GM19099 (cell line): ENCODE measurements around the gene ATP1B1.

Source experiments
- POLR2A ChIP-seq: IDR thresholded peaks from 3 replicates; pipeline ENCODE4 v1.6.1; 2011; ENCODE audit warnings: low read depth; ENCODE audit not compliant: insufficient read length; ENCODE audit errors: extremely low read depth

Gene ATP1B1

GRCh38 chr1:169106095-169106920 is at the start of gene ATP1B1:
Gene ATP1B1, plus strand, starts transcription at chr1:169106690. Its CDS starts 140 bp downstream, at chr1:169106830.
- TF ChIP-seq POLR2A = peak; percentile 98

DNA sequence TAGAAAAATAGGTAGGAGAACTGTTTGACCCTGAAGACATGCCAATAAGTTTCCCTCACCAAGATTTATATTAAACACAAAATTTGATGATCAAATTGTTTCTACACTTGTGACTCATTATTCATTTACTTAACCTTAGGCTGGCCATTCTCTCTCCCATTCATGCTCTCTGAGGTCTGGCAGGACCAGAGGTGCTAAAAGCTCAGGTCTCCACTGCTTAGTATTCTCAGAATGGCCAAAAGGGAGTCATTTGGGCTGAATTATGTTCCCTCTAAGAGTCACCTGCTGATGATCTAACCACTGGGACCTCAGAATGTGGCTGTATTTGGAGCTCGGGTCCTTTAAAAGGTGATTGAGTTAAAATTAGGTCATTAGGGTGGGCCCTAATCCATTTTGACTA is 47.1 kb upstream of the ATP1B1 start:
- no peak for TF ChIP-seq POLR2A

DNA sequence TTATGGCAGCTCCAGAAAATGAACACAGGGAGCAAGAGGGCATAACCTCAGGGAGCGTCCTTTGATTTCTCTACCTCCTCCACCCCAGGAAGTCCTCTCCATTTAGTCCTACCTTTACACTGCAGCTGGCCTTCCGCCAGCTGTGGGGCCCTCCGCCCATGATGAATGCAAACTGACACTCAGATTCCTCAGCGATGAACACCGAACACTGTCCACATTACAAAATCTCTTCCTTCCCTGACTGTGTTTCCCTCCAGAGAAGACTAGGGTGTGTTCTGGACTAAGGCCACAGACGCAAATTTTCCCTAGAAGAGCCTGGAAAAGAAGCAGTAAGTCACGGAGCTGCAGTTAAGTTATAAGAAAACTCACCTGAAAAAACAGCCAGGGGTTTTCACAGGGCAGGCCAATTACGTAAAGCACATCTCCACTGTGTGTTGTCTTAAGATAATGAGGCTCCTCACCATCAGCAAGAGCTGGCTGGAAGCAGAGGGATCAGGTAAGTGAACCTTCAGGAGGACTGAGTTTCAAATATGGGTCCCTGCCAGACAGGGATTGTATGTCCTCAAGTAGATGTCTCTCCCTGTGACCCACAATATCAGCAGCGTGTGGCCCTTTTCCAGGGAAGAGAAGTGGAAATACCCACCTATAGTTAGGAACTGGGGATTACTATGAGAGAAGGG is 46.3 kb upstream of the ATP1B1 start:
- no peak for TF ChIP-seq POLR2A

GRCh38 chr1:169060919-169061639 is 45.4 kb upstream of the ATP1B1 start:
- TF ChIP-seq POLR2A = no peak

- TF ChIP-seq POLR2A = no peak
Measured at GRCh38 chr1:169062152-169062551, 44.3 kb upstream of the ATP1B1 start.

GRCh38 chr1:169064103-169064502 is 42.4 kb upstream of the ATP1B1 start:
- no peak for TF ChIP-seq POLR2A

GRCh38 chr1:169070547-169070946 is 35.9 kb upstream of the ATP1B1 start:
- no peak for TF ChIP-seq POLR2A

DNA sequence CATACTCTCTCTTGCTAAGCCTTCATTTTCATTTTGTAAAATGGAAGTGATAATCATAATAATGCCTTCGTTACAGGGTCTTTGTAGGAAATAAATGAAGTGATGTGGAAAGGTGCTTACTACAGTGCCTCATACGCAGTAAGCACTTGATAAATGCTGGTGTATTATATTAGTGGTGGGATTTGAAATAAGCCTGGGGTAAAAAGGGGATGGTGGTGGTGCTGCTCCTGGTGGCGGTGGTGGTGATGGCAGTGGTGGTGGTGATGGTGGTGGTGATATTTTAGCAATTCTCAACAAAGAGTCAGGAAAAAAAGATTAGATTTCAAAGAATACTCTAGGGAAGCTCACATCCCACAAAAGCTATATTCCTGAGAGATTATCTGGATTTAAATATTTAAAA is 35.5 kb upstream of the ATP1B1 start:
- TF ChIP-seq POLR2A = no peak

DNA sequence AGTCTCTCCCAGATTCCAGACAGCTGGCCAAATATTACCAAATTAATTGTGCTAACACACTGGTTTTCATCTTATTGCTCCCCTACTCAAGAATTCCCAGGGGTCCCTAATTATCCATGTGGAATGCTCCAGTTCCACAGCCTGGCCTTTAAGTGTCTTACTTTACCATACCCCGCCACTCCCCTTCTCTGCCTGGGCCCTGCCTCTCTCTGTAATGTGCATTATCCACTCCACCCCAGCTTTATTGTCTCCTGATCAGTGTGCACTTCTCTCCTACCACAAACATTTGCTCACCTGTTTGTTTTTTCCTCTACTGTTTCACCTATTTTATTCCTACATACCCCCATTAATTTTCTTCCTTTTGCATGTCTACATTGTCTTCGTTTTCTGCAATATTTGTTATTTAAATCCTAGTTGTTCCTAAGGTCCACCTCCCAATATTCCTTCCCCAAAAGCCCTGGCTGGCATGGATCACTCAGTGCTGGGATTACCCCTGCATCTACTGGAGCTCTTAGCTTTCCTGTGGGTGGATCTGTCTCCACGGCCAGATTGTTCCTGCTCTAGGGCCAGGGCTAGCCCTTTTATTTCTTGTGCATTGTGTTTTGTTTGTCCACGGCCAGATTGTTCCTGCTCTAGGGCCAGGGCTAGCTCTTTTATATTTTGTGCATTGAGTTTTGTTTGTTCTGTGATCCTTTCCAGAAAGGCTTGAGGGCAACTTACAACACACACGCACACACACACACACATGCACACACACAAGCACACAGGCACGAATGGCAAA is 33.4 kb upstream of the ATP1B1 start:
- TF ChIP-seq POLR2A = no peak

DNA sequence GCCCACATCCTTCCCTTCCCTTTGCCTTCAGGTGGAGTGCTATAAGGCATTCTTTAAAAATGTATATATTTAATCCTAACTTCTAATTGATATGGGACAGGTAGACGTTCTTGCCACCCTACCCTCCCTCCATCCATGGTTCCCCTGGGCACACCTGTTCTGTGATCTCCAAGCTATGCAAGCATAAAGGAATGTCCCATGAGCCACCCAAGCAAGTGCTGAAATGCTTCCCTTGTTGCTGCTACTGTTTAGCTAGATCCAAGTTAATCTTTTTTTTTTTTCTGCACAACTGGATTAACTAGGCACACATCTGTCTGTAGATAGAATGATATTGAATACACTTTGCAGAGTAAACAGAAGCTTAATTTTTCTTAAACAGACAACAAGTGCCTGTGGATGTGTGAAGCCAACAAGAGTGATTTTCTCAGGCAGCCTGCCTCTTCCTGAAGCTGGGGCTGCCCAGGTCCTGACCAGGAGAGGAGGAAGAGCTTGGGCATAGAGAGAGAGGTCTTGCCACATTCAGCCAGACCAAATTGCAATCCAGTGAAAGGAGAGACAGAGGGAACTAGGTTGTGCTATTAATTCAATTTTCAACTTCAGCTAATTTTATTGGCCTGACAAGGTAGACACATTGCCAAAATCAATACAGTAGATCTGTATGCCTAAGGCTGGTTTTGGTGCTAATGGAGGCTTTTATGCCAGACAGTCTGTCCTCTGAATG is 28.2 kb upstream of the ATP1B1 start:
- TF ChIP-seq POLR2A = no peak

DNA sequence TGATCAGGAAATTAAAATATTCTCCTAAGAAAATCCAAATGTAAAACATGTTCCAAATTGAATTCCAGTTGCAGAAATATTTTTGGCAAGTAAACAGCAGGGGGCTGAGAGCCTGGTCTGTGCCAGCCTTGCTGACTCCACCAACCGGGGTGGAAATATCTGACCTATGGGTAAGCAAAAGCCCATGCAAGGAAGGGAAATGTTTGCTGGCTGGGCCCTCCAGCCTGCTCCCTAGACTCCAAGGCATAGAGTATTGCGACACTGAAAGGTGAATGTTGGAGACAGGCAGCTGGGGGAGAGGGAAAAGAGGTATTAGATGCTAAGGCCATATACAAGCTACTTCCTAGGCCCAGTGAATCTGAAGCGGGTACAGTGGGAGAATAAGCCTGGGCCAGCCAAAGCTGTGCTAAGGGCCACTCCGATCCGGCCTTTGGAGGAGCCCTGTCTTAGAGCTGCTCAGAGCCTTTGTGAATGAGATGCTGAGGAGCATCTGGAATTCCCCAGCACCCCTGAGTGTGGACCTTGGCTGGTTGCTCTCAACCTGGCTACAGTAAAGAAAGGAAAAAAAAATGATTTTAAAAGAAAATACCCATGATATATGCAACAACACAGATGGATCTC is 24.9 kb upstream of the ATP1B1 start:
- no peak for TF ChIP-seq POLR2A

GRCh38 chr1:169085911-169086310 is 20.6 kb upstream of the ATP1B1 start:
- no peak for TF ChIP-seq POLR2A

DNA sequence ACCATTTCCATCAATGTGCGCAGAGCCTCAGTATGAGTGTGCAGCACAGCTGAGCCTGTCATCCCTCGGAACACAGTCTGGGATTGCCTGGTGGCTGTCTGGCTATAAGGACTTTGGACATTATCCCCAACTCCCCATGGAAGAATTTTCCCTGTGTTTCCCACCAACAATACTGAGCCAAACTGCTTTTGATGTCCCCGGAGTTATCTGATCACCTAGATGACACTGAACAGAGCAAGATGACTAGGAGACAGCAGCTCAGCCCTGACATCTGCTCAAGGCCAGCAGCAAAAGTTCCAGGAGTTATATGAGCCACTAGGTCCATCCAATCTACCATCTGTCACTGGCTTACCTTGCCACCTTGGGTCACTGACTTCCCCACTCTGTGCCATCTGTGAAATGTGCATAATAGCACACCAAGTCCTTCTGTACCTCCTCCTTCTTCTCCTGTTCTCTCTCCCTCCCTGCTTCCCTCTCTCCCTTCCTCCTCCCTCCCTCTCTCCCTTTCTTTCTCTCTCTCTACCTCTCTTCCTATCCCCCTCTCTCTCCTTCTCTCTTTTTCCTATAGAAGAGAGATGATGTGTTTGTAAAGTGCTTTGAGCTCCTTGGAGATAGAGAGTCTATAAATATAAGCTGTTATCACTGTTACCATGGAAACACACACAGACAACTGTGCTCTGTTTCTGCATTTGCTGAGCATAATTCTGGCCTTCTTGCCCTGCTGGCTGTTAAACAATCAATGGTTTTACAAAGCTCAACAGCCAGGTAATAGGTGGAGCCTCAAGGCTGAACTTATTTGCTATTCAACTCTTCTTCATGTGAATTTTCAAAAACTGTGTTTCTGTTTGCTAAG is 19.7 kb upstream of the ATP1B1 start:
- no peak for TF ChIP-seq POLR2A
